Stimulated activated CD4-positive, alpha-beta T cell treated with anti-CD3 and anti-CD28 coated beads, Interleukin-15, amount 100 ng/mL, for 24 hours (primary cell): ENCODE measurements around the gene ZNF391.
"Not testable (repeated sequence)": the region's sequence is repeated elsewhere in the genome, so short reads cannot be mapped to it uniquely, and the experiment has no call there.

Source experiments
- DNase-seq: peaks from one replicate; pipeline ENCODE4 v3.0.0-alpha.2; 2020

Gene ZNF391

GRCh38 chr6:27424851-27425250, 36.3 kb downstream of the ZNF391 start:
- not testable (repeated sequence) for DNase-seq

DNA sequence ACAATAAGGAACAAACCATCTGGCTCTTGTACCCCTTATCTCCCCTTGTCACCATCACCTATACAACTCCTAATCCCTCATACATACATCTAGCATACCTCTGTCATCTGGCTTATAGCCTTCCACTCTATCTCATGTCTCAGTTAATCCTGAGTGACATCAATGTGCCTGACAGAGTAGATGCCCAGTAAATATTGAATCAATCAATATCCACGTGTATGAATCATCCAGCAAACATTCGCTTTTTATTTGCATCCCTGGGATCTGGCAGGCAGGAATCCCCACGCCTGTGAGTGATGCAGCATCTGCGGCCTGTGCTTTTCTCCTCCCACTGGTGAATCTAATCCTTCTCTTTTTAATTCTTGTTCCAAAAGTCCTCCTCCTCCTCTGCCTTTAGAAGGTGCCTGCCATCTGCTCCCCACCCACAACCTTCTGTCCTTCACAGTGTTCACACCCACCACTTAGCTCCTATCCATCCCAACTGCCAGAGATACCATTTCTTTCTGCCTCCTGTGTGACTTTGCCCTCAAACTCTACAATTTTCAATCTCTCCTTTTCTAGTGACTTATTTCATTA, 37.6 kb downstream of the ZNF391 start:
- no peak for DNase-seq

DNA sequence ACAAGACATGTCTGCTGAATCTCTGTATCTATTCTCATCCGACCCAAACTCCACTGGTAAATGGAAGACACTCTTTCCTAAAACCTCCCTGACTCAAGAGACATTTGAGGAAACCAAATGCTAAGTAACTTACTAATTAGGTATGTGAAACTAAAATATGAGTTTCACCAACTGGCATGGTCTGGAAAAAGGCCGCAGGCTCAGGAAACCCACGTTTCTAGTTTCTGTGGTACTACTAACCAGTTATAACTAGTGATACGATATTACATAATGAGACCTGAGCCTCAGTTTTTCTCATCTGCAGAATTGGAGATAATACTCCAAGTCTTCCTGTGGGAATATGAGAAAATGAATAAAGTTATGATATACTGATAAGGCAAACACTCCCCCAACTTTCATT, 39.9 kb downstream of the ZNF391 start:
- no peak for DNase-seq

DNA sequence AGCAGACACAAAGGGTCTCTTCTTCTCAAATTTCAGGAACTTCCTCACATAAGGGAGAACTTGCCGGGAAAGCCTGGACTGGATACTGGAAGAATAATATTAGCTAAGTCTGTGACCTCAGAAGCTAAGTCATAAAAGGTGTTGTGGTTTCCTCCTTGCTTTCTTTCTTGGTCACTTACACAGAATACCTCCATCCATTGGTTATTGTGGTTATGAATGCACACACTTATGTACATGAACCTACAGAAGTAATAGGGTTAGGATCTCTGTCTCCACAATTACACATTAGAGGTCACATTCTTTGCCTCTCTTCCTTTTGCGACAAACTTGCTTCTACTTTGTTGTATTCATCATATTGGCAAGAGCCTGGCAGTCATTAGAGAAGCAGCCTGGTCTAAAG, 40.4 kb downstream of the ZNF391 start:
- no peak for DNase-seq

DNA sequence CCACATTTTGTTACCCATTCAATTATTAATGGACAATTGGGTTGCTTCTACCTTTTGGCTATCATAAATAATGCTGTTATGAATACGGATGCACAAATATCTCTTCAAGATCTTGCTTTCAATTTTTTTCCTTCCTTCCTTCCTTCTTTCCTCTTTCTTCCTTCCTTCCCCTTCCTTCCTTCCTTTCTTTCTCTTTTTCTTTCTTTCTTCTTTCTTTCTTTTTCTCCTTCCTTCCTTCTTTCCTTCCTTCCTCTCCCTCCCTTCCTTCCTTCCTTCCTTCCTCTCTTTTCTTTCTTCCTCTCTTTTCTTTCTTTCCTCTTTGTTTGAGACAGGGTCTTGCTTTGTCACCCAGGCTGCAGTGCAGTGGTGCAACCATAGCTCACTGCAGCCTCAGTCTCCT, 45.2 kb downstream of the ZNF391 start:
- DNase-seq: no peak

DNA sequence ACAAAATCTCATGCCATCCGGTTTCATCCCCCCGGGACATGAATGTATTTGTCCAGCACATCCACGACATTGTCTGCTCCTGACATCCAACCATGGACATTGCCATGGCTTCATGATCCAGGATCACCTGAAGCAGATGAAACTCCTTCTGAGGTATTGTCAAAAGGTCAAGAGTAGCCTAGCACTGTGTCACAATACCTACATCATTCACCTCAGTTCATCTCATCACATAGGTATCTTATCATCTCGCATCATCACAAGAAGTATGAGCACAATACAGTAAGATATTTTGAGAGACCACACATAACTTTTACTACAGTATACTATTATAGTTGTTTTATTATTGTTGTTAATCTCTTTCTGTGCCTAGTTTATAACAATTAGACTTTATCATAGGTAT, 50.8 kb downstream of the ZNF391 start:
- no peak for DNase-seq

- no peak for DNase-seq
These were observed 52.4 kb downstream of the ZNF391 start for GRCh38 chr6:27441001-27441400.

DNA sequence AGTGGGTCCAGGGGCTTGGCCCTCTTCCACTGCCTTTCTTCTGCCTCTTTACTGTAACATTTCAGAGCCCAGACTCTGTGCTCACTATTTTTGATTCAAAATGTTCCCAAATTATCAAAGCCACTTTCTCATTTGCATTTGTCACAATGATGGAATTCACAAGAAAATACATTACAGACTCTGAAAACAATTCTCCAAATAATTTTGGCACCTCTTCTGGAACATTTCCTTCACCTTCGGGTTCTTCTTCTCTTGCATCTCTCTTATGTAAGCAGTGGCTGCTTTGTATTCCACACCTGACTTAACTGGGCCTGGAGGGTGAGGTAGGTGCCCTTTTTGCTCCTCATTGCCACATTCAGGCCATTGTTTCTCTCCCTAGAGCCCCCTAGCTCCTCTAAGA, 54.4 kb downstream of the ZNF391 start:
- DNase-seq: no peak

GRCh38 chr6:27448456-27448855, 59.9 kb downstream of the ZNF391 start:
- DNase-seq: no peak

DNA sequence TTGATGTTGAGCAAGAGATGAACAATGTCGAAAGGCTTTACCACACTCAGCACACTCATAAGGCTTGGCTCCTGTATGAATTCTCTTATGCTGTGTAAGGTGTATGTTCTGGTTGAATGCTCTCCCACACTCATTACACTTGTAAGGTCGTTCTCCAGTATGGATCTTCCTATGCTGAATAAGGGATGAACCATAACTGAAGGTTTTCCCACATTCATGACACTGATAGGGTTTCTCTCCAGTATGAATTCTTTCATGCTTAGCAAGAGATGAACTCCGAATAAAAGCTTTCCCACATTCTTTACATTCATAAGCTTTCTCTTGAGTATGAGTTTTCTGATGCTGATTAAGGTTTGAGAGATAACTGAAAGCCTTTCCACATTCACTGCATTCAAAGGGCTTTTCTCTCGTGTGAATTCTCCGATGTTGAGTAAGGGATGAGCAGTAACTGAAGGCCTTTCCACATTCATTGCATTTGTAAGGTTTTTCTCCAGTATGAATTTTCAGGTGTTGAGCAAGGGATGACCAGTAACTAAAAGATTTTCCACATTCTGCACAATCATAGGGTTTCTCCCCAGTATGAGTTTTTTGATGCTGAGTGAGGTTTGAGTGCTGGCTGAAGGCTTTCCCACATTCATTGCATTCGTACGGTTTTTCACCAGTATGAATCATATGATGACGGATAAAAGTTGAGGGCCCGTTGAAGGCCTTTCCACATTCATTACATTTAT, 63.3 kb downstream of the ZNF391 start:
- no peak for DNase-seq

DNA sequence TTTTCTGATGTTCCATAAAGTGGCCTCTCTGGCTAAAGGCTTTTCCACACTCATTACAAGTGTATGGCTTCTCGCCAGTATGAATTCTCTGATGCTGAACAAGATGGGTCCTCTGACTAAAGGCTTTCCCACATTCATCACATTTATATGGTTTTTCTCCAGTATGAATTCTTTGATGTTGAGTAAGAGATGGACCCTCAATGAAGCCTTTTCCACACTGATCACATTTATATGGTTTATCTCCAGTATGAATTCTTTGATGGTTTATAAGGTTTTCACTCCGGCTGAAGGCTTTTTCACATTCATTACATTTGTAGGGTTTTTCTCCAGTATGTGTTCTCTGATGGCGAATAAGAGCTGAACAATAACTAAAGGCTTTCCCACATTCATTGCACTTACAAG, 63.9 kb downstream of the ZNF391 start:
- DNase-seq: no peak
